HG02798 (cell line): Measurements from ENCODE around the gene PRMT1.

Experiments
- ATAC-seq: cut with Tn5 transposase; IDR thresholded peaks from one replicate; pipeline ENCODE4 v1.9.1; 2021; ENCODE audit warnings: mild to moderate bottlenecking; ENCODE audit not compliant: unreplicated experiment, poor library complexity

PRMT1 gene

GRCh38 chr19:49651029-49651819 is 25.8 kb upstream of the PRMT1 start:
- no peak for ATAC-seq

- no peak for ATAC-seq
Measured at GRCh38 chr19:49651820-49652550, 25.1 kb upstream of the PRMT1 start.

GRCh38 chr19:49652551-49653465 is 24.3 kb upstream of the PRMT1 start:
- no peak for ATAC-seq

GRCh38 chr19:49653466-49653806 is 23.6 kb upstream of the PRMT1 start:
- ATAC-seq = no peak

GRCh38 chr19:49654581-49654980 is 22.5 kb upstream of the PRMT1 start:
- no peak for ATAC-seq

- ATAC-seq = no peak
Measured at GRCh38 chr19:49655570-49656455, 21.3 kb upstream of the PRMT1 start.

GRCh38 chr19:49656456-49657109 is 20.5 kb upstream of the PRMT1 start:
- no peak for ATAC-seq

GRCh38 chr19:49657493-49658138 is 19.5 kb upstream of the PRMT1 start:
- no peak for ATAC-seq

GRCh38 chr19:49658139-49658517 is 18.9 kb upstream of the PRMT1 start:
- no peak for ATAC-seq

GRCh38 chr19:49658566-49659442 is 18.3 kb upstream of the PRMT1 start:
- ATAC-seq = no peak

- no peak for ATAC-seq
Measured at GRCh38 chr19:49660338-49660961, 16.6 kb upstream of the PRMT1 start.

- ATAC-seq = no peak
Measured at GRCh38 chr19:49662011-49662410, 15.1 kb upstream of the PRMT1 start.

GRCh38 chr19:49663224-49663623 is 13.8 kb upstream of the PRMT1 start:
- ATAC-seq = no peak

- ATAC-seq = peak; percentile 48
Measured at GRCh38 chr19:49664171-49665035, 12.7 kb upstream of the PRMT1 start.

- ATAC-seq = no peak
Measured at GRCh38 chr19:49665036-49665350, 12.1 kb upstream of the PRMT1 start.

GRCh38 chr19:49665351-49666119 is 11.5 kb upstream of the PRMT1 start, which contains the start of the genes BCL2L12 and IRF3:
TSS of gene BCL2L12 (plus strand) at chr19:49665933. CDS start at chr19:49666693, 760 bp downstream.
TSS of gene IRF3 (minus strand) at chr19:49665857. CDS start at chr19:49664838, 1,019 bp downstream.
- peak; percentile 90 for ATAC-seq
